ENCODE results near the gene PAN3.

DNA sequence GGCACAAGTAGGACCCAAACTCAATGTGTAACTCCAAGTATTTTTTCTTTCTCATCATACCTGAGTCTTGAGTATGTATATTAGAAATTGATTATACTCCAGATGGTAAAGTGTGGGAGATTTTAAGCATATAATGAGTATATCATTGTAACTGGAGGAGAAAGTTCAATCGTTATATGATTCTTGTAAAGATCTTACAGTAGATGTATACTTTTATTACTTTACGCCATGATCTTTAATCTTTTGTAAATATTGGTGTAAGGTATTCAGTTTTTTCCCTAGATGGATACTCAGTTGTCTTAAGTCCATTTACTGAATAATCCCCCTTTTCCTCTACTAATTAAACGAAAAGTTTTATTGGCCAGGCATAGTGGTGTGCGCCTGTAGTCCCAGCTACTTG is 25.2 kb downstream of the PAN3 start:
- TF ChIP-seq POLR2A (IDR thresholded peaks at IDR 0.05; ENCODE audit: low read length) (no peak), GATA1 (IDR thresholded peaks at IDR 0.05; ENCODE audit: low read depth, low read length) (no peak)
